Stomach (tissue), 9 donors: ENCODE results near the gene CCSER1. TPM values are rescaled to one million over a fixed set of nuclear protein-coding genes. Genes with fewer than 3 reads are reported as not detected.
A peak's percentile ranks its signal among the peaks of the same experiment; 100 is the strongest.

ENCODE experiments used
- DNase-seq, 2 donors: peaks; one replicate each; pipeline versions ENCODE4 v3.0.0 to v3.0.0-alpha.2; 2013 to 2019
- H3K27ac ChIP-seq, 5 donors: fragments of 200-600 bp in 4 of 5; sonication (generic) in 4 of 5; one replicate each; pipeline ENCODE4 v1.5.1; 2013 to 2019; ENCODE audit warnings: mild to moderate bottlenecking in 1 of 5, moderate library complexity in 1 of 5
- H3K27me3 ChIP-seq, 3 donors: fragments of 200-600 bp; sonication (generic); one replicate each; pipeline ENCODE4 v1.5.1; 2017 to 2019; ENCODE audit warnings: mixed run types in 1 of 3
- H3K36me3 ChIP-seq, 4 donors: fragments of 200-600 bp; sonication (generic); 1 replicate in 3 of 4; 2 replicates in 1 of 4; pipeline ENCODE4 v1.5.1; 2016 to 2019
- H3K4me1 ChIP-seq, 4 donors: fragments of 200-600 bp; sonication (generic); one replicate each; pipeline ENCODE4 v1.5.1; 2016 to 2019
- H3K4me3 ChIP-seq, 4 donors: fragments of 200-600 bp; sonication (generic) in 3 of 4; one replicate each; pipeline ENCODE4 v1.5.1; 2016 to 2019; ENCODE audit warnings: mild to moderate bottlenecking in 1 of 4
- H3K9me3 ChIP-seq, 4 donors: fragments of 200-600 bp; sonication (generic); one replicate each; pipeline ENCODE4 v1.5.1; 2016 to 2019
- EP300 ChIP-seq: sonication (generic); formaldehyde crosslinking; IDR thresholded peaks from one replicate; pipeline ENCODE4 v1.6.1; 2017; ENCODE audit warnings: antibody characterized with exemption
- POLR2A ChIP-seq, 4 donors: fragments of 450-650 bp; IDR thresholded peaks; one replicate each; pipeline ENCODE4 v1.6.1; 2016; ENCODE audit warnings: antibody characterized with exemption in 4 of 4, control low read depth in 2 of 4, mild to moderate bottlenecking in 1 of 4, moderate library complexity in 1 of 4
- POLR2AphosphoS5 ChIP-seq, 3 donors: sonication (generic); formaldehyde crosslinking; IDR thresholded peaks; one replicate each; pipeline ENCODE4 v1.6.1; 2016; ENCODE audit warnings: antibody characterized with exemption in 3 of 3
- WGBS, 5 donors: extraction: QIAGEN DNeasy Blood & Tissue Kit in 3 of 5; methylation state at CpG; one replicate each; pipeline versions ENCODE4 v1.1.5 to v1.1.7; 2013 to 2018; 5-methylcytosine and 5-hydroxymethylcytosine counted together
- intact Hi-C: fragments of 100-400 bp; cut with DNase I; formaldehyde crosslinking; loops from one replicate; pipeline ENCODE4 v1.15.1; 2023; ENCODE audit warnings: low total_unique reads
- polyA plus RNA-seq, 3 donors: library from polyadenylated mRNA; stranded (reverse); fragments of 200-250 nt; gene quantifications; one replicate each; pipeline ENCODE4 v1.2.3, GENCODE V29; 2013
- total RNA-seq, 5 donors: library from RNA; depleted of rRNA; stranded (reverse); fragments of >200 nt; gene quantifications; one replicate each; pipeline versions ENCODE4 v1.1.0 to v1.2.3, GENCODE V29; 2014 to 2016
- TF ChIP-seq, protein P1 (sequence below), 7 experiments: fragments of 450-650 bp in 4 of 7; fragments of 200-600 bp in 3 of 7; sonication (generic) in 3 of 7; IDR thresholded peaks; one replicate each; pipeline ENCODE4 v1.5.1; 2016 to 2019; ENCODE audit warnings: antibody characterized with exemption in 7 of 7, control low read depth in 2 of 7, mild to moderate bottlenecking in 1 of 7
- donor health status: healthy with polysubstance abuse.
- donor health status: Bipolar disorder and iron deficiency.
- donor health status: healthy.

Gene CCSER1
- total and polyA plus RNA-seq, 8 donors = 0.33 to 149 (median 15.2) TPM

DNA sequence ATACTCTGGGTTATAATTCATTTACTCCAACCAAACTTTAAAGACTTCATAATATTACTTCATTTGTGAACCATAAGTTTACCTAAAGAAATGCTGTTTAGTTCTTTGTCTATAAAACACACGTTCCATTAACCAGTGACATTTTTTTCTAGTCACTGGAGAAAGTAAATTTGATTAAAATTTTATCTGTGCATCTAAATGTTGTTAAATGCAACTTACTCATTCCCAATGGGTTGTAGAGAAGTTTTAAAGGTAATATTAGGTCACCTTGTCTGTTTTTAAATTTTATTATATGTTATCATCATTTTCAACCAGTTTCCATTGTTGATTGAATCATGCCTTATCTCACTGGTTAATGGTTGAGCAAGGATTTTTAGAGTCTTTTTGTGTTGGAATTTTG lies 401.4 kb downstream of the CCSER1 start:
- no peak for TF ChIP-seq POLR2A (IDR thresholded peaks at IDR 0.05)
- no peak for TF ChIP-seq POLR2AphosphoS5 (IDR thresholded peaks at IDR 0.05)
- no peak for TF ChIP-seq EP300
- TF ChIP-seq, protein P1, sequence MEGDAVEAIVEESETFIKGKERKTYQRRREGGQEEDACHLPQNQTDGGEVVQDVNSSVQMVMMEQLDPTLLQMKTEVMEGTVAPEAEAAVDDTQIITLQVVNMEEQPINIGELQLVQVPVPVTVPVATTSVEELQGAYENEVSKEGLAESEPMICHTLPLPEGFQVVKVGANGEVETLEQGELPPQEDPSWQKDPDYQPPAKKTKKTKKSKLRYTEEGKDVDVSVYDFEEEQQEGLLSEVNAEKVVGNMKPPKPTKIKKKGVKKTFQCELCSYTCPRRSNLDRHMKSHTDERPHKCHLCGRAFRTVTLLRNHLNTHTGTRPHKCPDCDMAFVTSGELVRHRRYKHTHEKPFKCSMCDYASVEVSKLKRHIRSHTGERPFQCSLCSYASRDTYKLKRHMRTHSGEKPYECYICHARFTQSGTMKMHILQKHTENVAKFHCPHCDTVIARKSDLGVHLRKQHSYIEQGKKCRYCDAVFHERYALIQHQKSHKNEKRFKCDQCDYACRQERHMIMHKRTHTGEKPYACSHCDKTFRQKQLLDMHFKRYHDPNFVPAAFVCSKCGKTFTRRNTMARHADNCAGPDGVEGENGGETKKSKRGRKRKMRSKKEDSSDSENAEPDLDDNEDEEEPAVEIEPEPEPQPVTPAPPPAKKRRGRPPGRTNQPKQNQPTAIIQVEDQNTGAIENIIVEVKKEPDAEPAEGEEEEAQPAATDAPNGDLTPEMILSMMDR (IDR thresholded peaks at IDR 0.05) = no peak
- no peak overlapping the region for H3K4me3 ChIP-seq
- H3K27me3 ChIP-seq = no peaks in the 10 kb centered on the region
- H3K36me3 ChIP-seq = no peaks in the 10 kb centered on the region
- WGBS, 5 donors = 64 to 81% (median 68%) methylated on average over 1 of the region's 1 CpG
- H3K9me3 ChIP-seq = no peaks in the 10 kb centered on the region
- H3K27ac ChIP-seq = no peak overlapping the region
- no peak for DNase-seq
- no peaks in the 10 kb centered on the region for H3K4me1 ChIP-seq
- intact Hi-C loops = no loop called here

- WGBS, 5 donors = 72 to 95% (median 85%) methylated on average over 1 of the region's 1 CpG
- Histone ChIP-seq H3K4me3 (no peak overlapping the region), H3K27ac (no peak overlapping the region), H3K4me1 (no peaks in the 10 kb centered on the region), H3K36me3 (no peaks in the 10 kb centered on the region), H3K27me3 (no peaks in the 10 kb centered on the region), H3K9me3 (no peaks in the 10 kb centered on the region)
- intact Hi-C loops = no loop called here
- TF ChIP-seq POLR2AphosphoS5 (IDR thresholded peaks at IDR 0.05) (no peak), POLR2A (IDR thresholded peaks at IDR 0.05) (no peak), EP300 (no peak)
- TF ChIP-seq, protein P1 (IDR thresholded peaks at IDR 0.05) = no peak
- peak in 1 of 2 donors; percentile 8 for DNase-seq
These were observed 409.2 kb downstream of the CCSER1 start for GRCh38 chr4:90536408-90536807.

DNA sequence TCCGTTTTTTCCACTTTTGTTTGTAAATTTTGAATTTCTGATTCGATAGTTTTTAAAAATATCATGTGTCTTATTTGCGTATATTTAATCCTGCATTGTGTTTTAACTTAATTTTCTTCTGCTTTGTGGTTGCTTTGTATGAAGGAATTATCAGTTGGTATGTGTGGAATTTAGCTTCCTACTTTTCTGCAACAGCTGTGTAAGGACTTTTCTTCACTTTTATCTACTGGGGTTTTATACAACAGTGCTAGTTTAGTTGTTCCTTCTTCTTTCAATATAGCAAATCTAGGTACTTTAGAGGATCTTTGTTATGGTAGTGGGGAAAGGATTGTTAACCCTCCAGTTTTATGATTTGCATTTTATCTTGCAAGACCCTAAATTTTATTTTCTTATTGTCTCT lies 410.3 kb downstream of the CCSER1 start:
- no peak for DNase-seq
- no peaks in the 10 kb centered on the region for H3K9me3 ChIP-seq
- H3K27me3 ChIP-seq = no peaks in the 10 kb centered on the region
- no peak overlapping the region for H3K4me3 ChIP-seq
- H3K4me1 ChIP-seq = no peaks in the 10 kb centered on the region
- no peaks in the 10 kb centered on the region for H3K36me3 ChIP-seq
- intact Hi-C loops = no loop called here
- H3K27ac ChIP-seq = no peak overlapping the region
- 81 to 86% (median 82%) methylated on average over 3 of the region's 3 CpGs for WGBS, 5 donors
- TF ChIP-seq POLR2AphosphoS5 (IDR thresholded peaks at IDR 0.05) = no peak
- no peak for TF ChIP-seq POLR2A (IDR thresholded peaks at IDR 0.05)
- TF ChIP-seq, protein P1 (IDR thresholded peaks at IDR 0.05) = no peak
- no peak for TF ChIP-seq EP300

- no peaks in the 10 kb centered on the region for H3K27me3 ChIP-seq
- intact Hi-C loops = no loop called here
- DNase-seq = no peak
These were observed 413.3 kb downstream of the CCSER1 start for GRCh38 chr4:90540536-90540935.

DNA sequence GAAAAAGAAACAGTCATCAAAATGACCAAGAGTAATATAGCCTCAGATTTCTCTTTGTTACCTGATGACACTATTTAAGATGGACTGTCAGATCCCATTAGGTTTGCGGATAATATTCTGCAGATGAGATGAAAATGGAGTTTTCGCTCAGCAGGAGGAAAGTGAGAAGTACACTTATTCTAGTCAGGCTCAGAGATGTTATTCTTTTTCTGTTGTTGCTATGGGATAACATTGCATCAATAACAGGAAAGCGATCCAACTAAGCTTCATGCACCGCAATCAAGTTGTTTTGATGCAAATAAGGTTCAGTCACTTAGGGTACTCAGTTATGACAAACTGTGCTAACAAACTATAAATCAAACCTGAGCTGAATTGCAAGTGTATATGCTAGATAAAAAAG lies 415.0 kb downstream of the CCSER1 start:
- intact Hi-C loops = no loop called here
- no peaks in the 10 kb centered on the region for H3K27me3 ChIP-seq
- no peaks in the 10 kb centered on the region for H3K9me3 ChIP-seq
- H3K27ac ChIP-seq = no peak overlapping the region
- TF ChIP-seq, protein P1 (IDR thresholded peaks at IDR 0.05) = no peak
- TF ChIP-seq POLR2A (IDR thresholded peaks at IDR 0.05) (no peak), POLR2AphosphoS5 (IDR thresholded peaks at IDR 0.05) (no peak), EP300 (no peak)
- no peak for DNase-seq
- no peaks in the 10 kb centered on the region for H3K4me1 ChIP-seq
- no peaks in the 10 kb centered on the region for H3K36me3 ChIP-seq
- no peak overlapping the region for H3K4me3 ChIP-seq
- WGBS, 5 donors = 84 to 88% (median 86%) methylated on average over 4 of the region's 4 CpGs

More at GRCh38 chr4:90540536-90540935, 413.3 kb downstream of the CCSER1 start:
- Histone ChIP-seq H3K9me3 (no peaks in the 10 kb centered on the region), H3K36me3 (no peaks in the 10 kb centered on the region), H3K4me1 (no peaks in the 10 kb centered on the region), H3K4me3 (no peak overlapping the region), H3K27ac (no peak overlapping the region)
- TF ChIP-seq EP300 = no peak
- no peak for TF ChIP-seq POLR2A (IDR thresholded peaks at IDR 0.05)
- no peak for TF ChIP-seq POLR2AphosphoS5 (IDR thresholded peaks at IDR 0.05)
